ENCODE data around the gene DEPDC5.

GRCh38 chr22:31951194-31952093 lies 197.6 kb downstream of the DEPDC5 start:
- no peak for TF ChIP-seq CTCF (IDR thresholded peaks at IDR 0.05)
- TF ChIP-seq EZH2phosphoT487 (IDR thresholded peaks at IDR 0.05), result no peak
- no peak for TF ChIP-seq EZH2 (IDR thresholded peaks at IDR 0.05)

Data from neural progenitor cell (in vitro differentiated cells).